Left ventricle myocardium superior (tissue), 1 donor: ENCODE data around the gene IBA57. TPM values are rescaled to one million over a fixed set of nuclear protein-coding genes. Genes with fewer than 3 reads are reported as not detected.

Experiments used
- ATAC-seq: fragments of 200-7000 bp; cut with Tn5 transposase; one replicate; pipeline ENCODE4 v1.9.1; 2020; ENCODE audit warnings: mild to moderate bottlenecking, moderate library complexity
- DNase-seq: peaks from one replicate; pipeline ENCODE4 v3.0.0-alpha.2; 2020
- intact Hi-C: fragments of 100-400 bp; cut with micrococcal nuclease; formaldehyde crosslinking; loops from one replicate; pipeline ENCODE4 v1.11.0; 2022
- long read RNA-seq: library from polyadenylated mRNA; unstranded; transcript quantifications from one replicate; pipeline ENCODE4 v2.0.0, GENCODE V29; 2021
- total RNA-seq: library from RNA; stranded (reverse); fragmentation: NEBNext Ultra II Directional; extraction: Animal tissue kit (Norgen Biotek cat#: 25700); gene quantifications from one replicate; pipeline ENCODE4 v1.2.1, GENCODE V29; 2021
- donor health status: DM: no; HTN: yes; CAD: no; lungs with severe emphysema.

Gene IBA57
- total RNA-seq: 11.2 TPM
- long read RNA-seq, full-length matches to known transcripts: 31 of 39 reads
- long read RNA-seq, partial matches to known transcripts: 2 of 39 reads
- long read RNA-seq, other reads (novel, unspliced or antisense): 6 of 39 reads

GRCh38 chr1:228165372-228166169, at the start of gene IBA57:
TSS of gene IBA57 (plus strand) at chr1:228165804. CDS start at chr1:228165817, 13 bp downstream.
- DNase-seq (peak; percentile 100), ATAC-seq (peak; percentile 90)
- intact Hi-C loops: no loop called here

DNA sequence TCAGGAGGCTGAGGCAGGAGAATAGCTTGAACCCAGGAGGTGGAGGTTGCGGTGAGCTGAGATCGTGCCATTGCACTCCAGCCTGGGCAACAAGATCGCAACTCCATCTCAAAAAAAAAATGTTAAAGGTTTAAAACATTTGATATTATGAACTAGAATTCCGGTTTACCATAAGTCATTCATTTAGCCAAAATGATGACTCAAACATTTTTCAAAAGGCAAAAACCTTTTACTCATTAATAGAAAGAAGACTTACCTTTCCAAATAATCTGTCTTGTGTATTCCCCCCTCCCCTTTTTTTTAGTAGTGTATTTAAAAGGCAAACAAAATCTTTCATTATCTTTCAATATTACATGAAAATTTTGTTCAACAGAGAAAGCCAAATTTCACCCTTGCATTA, 48.3 kb upstream of the IBA57 start:
- intact Hi-C loops: no loop called here
- ATAC-seq: no peak

DNA sequence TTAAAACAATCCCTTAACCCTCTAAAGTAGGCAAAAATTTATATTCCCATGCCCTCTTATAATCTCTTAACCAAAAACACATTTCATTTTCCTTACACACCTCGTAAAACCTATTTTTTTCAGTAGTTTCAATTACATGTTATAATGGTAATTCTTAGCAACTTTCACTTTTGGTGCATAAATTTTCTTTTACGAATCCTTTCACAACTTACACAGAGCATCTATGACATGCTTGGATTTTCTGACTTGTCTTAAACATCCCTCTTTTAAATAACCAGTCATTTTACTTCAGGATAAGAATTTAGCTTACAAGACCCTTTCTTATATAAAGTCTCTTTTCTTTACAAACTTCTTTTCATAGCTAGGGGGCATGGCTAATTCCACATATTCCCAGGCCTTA, 47.6 kb upstream of the IBA57 start:
- intact Hi-C loops: no loop called here
- no peak for ATAC-seq
- DNase-seq: no peak

More for the DNA sequence above, 48.3 kb upstream of the IBA57 start:
- DNase-seq: no peak

GRCh38 chr1:228120351-228120750, 45.3 kb upstream of the IBA57 start:
- ATAC-seq (no peak), DNase-seq (no peak)
- intact Hi-C loops: no loop called here

DNA sequence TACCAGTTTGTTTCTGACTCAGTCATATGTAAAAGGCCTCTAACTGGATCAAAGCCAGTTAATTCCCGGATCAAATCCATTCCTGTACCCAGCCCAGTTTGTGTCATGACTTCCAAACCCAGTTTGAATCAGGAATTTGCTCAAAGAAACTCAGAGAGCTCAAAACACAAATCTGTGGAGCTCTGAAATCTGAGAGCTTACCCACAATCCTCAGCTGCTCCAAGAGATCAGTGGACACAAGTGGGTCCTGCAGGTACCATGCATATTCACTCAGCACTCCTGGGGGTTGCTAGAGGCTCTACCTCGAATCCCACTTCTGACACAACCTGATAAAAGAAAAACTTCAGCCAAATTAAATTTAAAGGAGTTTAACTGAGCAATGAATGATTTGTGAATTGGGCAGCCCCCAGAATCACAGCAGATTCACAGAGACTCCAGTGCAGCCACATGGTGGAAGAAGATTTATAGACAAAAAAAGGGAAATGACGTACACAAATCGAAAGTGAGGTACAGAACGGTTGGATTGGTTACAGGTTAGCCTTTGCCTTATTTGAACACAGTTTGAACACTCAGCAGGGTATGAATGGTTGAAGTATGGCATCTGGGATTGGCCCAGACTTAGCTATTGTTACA, 44.6 kb upstream of the IBA57 start:
- intact Hi-C loops: no loop called here
- ATAC-seq: no peak

GRCh38 chr1:228122921-228123441, 42.6 kb upstream of the IBA57 start:
- ATAC-seq (no peak), DNase-seq (no peak)
- intact Hi-C loops: no loop called here

More for the DNA sequence above, 44.6 kb upstream of the IBA57 start:
- no peak for DNase-seq

GRCh38 chr1:228123505-228123904, 42.1 kb upstream of the IBA57 start:
- intact Hi-C loops: no loop called here
- no peak for ATAC-seq
- no peak for DNase-seq

DNA sequence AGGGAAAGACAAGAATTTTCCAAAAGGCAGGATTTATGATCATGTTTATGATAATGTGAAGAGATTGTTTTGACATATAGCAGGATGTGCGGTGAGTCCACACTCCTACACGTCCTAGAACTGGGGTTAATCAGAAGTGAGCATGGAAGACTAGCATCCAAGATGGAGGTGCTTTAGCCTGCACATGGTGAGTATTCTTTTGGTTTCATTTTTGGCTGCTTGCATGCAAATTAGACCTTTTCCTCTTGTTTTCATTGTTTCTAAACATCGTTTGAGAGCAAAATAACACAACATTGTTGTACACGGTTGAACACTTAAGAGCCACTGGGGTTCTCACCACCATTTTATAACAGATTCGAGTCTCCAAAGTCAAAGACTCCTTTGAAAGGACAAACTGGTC, 40.4 kb upstream of the IBA57 start:
- no peak for DNase-seq
- no peak for ATAC-seq
- intact Hi-C loops: no loop called here

DNA sequence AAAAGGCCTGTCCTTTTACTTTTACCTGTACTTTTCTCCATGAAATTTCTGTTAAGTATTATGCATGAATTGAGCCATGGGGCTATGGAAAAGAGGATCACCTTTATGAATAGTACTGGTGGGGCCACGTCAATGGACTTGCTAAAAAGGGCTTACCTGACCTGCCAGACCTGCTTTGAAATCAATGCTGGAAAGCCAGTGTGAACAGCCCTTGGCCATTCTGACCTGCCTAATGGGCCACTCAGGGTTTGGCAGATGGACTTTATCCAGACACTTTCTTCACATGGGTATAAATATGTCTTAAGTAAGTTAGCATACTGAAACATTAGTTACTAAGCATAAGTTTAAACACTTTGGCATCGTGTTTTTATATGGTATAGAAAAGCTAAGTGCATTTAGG, 33.8 kb upstream of the IBA57 start:
- intact Hi-C loops: no loop called here

GRCh38 chr1:228134591-228134990, 31.0 kb upstream of the IBA57 start:
- intact Hi-C loops: no loop called here
- no peak for ATAC-seq
- DNase-seq: no peak

More for the DNA sequence above, 33.8 kb upstream of the IBA57 start:
- DNase-seq: no peak
- no peak for ATAC-seq

GRCh38 chr1:228136901-228137300, 28.7 kb upstream of the IBA57 start:
- no peak for ATAC-seq
- intact Hi-C loops: no loop called here
- no peak for DNase-seq

GRCh38 chr1:228139406-228139930, 26.1 kb upstream of the IBA57 start:
- ATAC-seq: no peak
- DNase-seq: no peak
- intact Hi-C loops: no loop called here

GRCh38 chr1:228139931-228140723, 25.5 kb upstream of the IBA57 start, which contains the start of gene GUK1:
TSS of gene GUK1 (plus strand) at chr1:228140279. CDS start at chr1:228140303, 24 bp downstream.
- DNase-seq: peak; percentile 100
- intact Hi-C loops: no loop called here
- ATAC-seq: peak; percentile 93

- intact Hi-C loops: no loop called here
- no peak for DNase-seq
- ATAC-seq: no peak
Observed at GRCh38 chr1:228140724-228141225, 24.8 kb upstream of the IBA57 start.

GRCh38 chr1:228141226-228142044, 24.2 kb upstream of the IBA57 start:
- intact Hi-C loops: no loop called here
- ATAC-seq: peak; percentile 28

GRCh38 chr1:228142155-228142691, 23.4 kb upstream of the IBA57 start:
- DNase-seq (no peak), ATAC-seq (no peak)
- intact Hi-C loops: no loop called here

More at GRCh38 chr1:228141226-228142044, 24.2 kb upstream of the IBA57 start:
- DNase-seq: peak; percentile 79

- intact Hi-C loops: no loop called here
- DNase-seq (no peak), ATAC-seq (no peak)
Observed at GRCh38 chr1:228142701-228143136, 22.9 kb upstream of the IBA57 start.
